DMS114 treated with DMSO at 0.1 percent for 48 hours (cell line): Measurements from ENCODE around the gene UBALD1.
A peak's percentile ranks its signal among the peaks of the same experiment; 100 is the strongest.

Experiments used
- DNase-seq: peaks from one replicate; lab custom pipeline; 2025; ENCODE audit not compliant: unreplicated experiment; lab: John Stamatoyannopoulos, UW

The UBALD1 gene

DNA sequence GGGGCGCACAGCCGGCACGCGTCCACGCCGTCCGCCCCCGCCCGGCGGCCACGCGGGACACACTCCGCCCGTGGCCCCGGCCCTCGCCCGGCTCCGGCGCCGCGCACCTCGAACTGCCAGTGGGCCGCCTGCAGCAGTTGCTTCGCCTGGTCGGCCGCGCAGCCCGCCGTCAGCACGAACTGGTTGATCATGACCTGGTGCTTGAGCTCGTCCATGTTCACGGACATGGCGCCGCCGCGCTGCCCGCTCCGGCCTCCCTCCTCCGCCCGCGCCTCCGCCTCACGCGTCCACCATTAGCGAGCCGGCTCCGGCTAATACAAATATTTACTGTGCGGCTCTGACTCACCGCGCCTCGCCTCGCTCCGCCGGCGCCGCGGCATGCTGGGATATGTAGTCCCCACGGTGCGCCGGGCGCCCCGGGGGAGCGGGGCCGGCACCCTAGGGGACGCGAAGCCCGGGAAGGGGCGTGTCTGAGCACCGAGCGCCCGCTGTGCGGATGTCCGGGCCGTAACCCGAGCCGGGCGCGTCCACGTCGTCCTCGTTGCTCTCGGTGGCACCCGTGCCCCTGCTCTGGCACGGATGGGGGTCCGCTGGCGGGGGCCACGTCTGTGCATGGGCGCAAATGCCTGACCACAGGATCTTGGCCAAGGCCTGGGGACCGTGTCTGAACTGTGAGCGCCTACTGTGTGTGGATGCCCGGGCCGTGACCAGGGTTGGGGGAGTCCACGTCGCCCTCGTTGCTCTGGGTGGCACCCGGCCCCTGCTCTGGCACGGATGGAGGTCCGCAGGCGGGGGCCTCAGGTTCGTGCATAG lies at the start of gene UBALD1:
Gene UBALD1 (minus strand): TSS at position 318 of the 813 bp plus-strand sequence. CDS start 91 bp downstream, at position 227.
- DNase-seq = peak; percentile 48

DNA sequence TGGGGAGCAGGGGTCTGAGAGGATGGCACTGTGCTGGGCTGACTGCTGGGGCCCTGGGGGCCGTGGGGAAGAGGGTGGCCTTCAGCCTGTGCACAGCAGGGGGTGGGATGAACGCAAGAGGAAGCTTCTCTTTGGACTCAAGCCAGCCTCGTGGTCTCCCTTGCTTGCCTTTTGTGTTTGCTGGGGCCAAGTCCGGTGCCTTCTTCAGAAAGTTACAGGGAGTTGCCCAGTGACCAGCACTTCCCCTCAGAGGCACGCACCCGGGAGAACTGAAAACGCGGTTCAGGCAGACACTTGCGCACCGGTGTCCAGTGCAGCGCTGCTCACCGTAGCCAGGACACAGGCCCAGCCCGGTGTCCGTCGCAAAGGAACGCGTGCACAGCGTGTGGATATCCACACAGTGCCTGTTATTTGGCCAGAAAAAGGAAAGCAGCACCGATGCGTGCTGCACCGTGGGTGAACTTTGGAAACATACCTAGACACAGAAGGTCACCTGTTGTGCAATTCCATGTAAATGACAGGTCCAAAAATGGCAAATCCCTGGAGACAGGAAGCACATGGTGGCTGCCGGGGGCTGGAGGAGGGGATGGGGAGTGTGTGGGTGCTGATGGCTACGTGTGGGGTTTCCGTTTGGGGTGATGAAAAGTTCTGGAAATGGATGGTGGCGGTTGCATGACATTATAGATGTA lies 49.2 kb upstream of the UBALD1 start:
- no peak for DNase-seq

- no peak for DNase-seq
Measured at GRCh38 chr16:4663465-4663776, 48.7 kb upstream of the UBALD1 start.

- DNase-seq = no peak
Measured at GRCh38 chr16:4661661-4662060, 47.0 kb upstream of the UBALD1 start.

DNA sequence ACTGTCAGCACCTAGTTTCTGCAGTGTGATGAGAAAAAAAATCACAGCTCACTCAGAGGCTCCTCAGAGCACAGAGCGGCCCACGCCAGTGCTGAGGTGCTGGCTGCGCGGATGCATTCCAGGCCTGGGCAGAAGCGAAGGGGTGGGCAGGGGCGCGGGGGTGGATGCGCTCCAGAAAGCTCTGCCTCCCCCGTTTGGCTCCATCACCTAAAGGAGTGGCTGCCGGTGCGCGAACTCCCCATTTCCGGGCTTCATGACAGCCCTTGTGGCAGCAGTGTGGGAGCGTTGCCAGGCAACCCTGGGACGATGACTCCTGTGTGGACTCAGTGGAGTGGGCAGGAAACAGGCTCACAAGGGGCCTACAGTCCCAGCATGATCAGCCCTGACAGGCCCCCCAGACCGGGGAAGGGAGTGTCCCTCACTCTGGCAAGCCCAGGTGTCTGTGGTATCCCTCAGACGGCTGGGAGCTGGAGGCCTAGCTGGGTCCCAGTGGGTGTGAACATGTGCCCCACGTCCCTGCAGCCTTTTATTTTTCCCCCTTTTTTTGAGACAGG lies 45.8 kb upstream of the UBALD1 start:
- no peak for DNase-seq

GRCh38 chr16:4659363-4660353 lies 45.0 kb upstream of the UBALD1 start:
- no peak for DNase-seq

- no peak for DNase-seq
Measured at GRCh38 chr16:4656695-4657686, 42.3 kb upstream of the UBALD1 start.

DNA sequence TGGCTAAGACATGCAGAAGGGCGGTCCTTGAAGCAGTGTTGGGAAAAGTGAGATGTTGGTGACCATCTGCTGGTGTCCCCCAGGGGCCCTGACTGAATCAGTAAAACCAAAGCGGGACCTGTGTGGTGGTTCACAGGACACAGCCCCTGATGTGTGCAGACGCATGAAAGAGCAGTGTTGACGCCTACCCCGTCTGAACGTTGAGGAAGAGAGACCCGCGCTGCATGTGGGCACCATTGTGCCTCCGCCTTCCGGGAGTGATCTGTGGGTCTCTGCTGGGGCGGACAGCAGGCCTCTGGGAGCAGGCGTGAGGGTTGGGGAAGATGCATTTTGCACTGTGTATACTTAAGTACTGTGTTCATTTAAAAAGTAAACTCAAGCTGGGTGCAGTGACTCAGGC lies 41.5 kb upstream of the UBALD1 start:
- DNase-seq = no peak

GRCh38 chr16:4655801-4656200 lies 41.1 kb upstream of the UBALD1 start:
- DNase-seq = no peak

DNA sequence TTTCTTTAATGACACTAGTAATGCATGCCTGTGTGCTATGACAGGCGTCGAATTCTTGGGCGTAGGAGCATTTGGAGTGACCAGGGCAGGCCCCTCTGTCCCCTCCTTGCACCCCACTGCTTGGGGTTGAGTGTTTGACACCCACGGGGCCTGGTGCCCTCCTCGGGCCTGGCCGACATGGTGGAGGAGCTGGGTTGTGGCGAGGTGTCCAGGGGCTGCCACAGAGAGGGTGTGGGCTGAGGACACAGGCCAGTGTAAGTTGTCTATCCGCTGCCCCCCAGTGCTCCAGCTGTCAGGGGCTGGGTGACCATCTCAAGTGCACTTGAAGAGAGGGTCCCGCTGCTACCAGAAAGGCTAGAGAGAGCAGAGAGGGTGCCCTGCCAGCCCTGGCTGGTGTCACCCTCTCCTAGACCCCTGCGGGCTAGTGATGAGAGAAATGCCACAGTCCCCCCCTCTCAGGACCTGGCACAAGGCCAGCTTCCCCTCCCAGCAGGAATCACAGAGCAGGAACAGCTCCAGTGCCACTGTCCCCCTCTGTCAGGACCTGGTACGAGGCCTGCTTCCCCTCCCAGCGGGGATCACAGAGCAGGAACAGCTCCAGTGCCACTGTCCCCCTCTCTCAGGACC lies 40.4 kb upstream of the UBALD1 start:
- no peak for DNase-seq

- DNase-seq = no peak
Measured at GRCh38 chr16:4654011-4654963, 39.6 kb upstream of the UBALD1 start.

DNA sequence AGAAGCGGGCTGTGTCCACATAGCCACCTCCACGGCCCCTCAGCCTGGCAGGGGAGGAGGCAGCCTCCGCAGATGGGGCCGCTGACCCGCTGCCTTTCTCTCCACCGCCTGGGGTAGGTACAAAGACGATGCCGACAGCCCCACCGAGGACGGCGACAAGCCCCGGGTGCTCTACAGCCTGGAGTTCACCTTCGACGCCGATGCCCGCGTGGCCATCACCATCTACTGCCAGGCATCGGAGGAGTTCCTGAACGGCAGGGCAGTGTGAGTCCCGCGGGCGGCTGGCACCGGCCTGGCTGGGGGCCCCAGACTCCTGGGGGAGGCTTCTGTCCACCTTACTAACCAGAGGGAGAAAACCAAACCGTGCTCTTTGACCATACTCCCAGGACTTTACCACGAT lies 37.9 kb upstream of the UBALD1 start:
- DNase-seq = no peak

- DNase-seq = no peak
Measured at GRCh38 chr16:4651827-4652226, 37.1 kb upstream of the UBALD1 start.

GRCh38 chr16:4650443-4651074 lies 35.9 kb upstream of the UBALD1 start:
- DNase-seq = peak; percentile 24

GRCh38 chr16:4649744-4650442 lies 35.2 kb upstream of the UBALD1 start:
- DNase-seq = no peak

GRCh38 chr16:4648917-4649316 lies 34.2 kb upstream of the UBALD1 start:
- no peak for DNase-seq

- no peak for DNase-seq
Measured at GRCh38 chr16:4647644-4647980, 32.9 kb upstream of the UBALD1 start.
